ENCODE measurements around the gene LIN37. TPM values are rescaled to one million over a fixed set of nuclear protein-coding genes. Genes with fewer than 3 reads are reported as not detected.

Gene LIN37
- total and polyA plus RNA-seq, 2 experiments from 2014 or later: 4.3 to 6.8 TPM

DNA sequence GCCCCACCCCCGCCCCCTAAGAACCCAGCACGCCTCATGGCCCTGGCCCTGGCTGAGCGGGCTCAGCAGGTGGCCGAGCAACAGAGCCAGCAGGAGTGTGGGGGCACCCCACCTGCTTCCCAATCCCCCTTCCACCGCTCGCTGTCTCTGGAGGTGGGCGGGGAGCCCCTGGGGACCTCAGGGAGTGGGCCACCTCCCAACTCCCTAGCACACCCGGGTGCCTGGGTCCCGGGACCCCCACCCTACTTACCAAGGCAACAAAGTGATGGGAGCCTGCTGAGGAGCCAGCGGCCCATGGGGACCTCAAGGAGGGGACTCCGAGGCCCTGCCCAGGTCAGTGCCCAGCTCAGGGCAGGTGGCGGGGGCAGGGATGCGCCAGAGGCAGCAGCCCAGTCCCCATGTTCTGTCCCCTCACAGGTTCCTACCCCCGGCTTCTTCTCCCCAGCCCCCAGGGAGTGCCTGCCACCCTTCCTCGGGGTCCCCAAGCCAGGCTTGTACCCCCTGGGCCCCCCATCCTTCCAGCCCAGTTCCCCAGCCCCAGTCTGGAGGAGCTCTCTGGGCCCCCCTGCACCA, 38.9 kb downstream of the LIN37 start:
- H3K27ac ChIP-seq (ENCODE audit: low read depth): no peak overlapping the region
- H2AFZ ChIP-seq: no peak overlapping the region
- H4K20me1 ChIP-seq (replicated peaks; ENCODE audit: insufficient read depth): no peaks in the 10 kb centered on the region
- no peaks in the 10 kb centered on the region for H3K9me2 ChIP-seq (ENCODE audit: insufficient read depth)
- peaks cover 5% of the 10 kb centered on the region; the same call in 1 of the 2 replicates for H3K4me1 ChIP-seq (ENCODE audit: insufficient read depth)
- Mint-ChIP-seq H3K27ac (no peak overlapping the region), H3K4me3 (no peak overlapping the region), H3K36me3 (ENCODE audit: low read depth) (peaks cover 6% of the 10 kb centered on the region; the same call in 1 of the 3 replicates), H3K27me3 (ENCODE audit: insufficient read depth, low read depth, poor library complexity) (peaks cover 25% of the 10 kb centered on the region), H3K9me3 (no peaks in the 10 kb centered on the region), H3K4me1 (peaks cover 26% of the 10 kb centered on the region)
- no peak for DNase-seq (ENCODE audit: low spot score)
- TF ChIP-seq ETS1 (IDR thresholded peaks at IDR 0.05) (no peak), NANOG (IDR thresholded peaks at IDR 0.05; ENCODE audit: borderline replicate concordance) (no peak), JUNB (IDR thresholded peaks at IDR 0.05; ENCODE audit: unreplicated experiment) (no peak), ZNF331 (CRISPR knock-in tag; IDR thresholded peaks at IDR 0.05; ENCODE audit: low read depth) (no peak), ZNF114 (CRISPR knock-in tag; IDR thresholded peaks at IDR 0.05) (no peak), STAT1 (IDR thresholded peaks at IDR 0.05; ENCODE audit: unreplicated experiment) (no peak), EZH2phosphoT487 (IDR thresholded peaks at IDR 0.05; ENCODE audit: unreplicated experiment) (no peak)
- TF ChIP-seq, protein P1, sequence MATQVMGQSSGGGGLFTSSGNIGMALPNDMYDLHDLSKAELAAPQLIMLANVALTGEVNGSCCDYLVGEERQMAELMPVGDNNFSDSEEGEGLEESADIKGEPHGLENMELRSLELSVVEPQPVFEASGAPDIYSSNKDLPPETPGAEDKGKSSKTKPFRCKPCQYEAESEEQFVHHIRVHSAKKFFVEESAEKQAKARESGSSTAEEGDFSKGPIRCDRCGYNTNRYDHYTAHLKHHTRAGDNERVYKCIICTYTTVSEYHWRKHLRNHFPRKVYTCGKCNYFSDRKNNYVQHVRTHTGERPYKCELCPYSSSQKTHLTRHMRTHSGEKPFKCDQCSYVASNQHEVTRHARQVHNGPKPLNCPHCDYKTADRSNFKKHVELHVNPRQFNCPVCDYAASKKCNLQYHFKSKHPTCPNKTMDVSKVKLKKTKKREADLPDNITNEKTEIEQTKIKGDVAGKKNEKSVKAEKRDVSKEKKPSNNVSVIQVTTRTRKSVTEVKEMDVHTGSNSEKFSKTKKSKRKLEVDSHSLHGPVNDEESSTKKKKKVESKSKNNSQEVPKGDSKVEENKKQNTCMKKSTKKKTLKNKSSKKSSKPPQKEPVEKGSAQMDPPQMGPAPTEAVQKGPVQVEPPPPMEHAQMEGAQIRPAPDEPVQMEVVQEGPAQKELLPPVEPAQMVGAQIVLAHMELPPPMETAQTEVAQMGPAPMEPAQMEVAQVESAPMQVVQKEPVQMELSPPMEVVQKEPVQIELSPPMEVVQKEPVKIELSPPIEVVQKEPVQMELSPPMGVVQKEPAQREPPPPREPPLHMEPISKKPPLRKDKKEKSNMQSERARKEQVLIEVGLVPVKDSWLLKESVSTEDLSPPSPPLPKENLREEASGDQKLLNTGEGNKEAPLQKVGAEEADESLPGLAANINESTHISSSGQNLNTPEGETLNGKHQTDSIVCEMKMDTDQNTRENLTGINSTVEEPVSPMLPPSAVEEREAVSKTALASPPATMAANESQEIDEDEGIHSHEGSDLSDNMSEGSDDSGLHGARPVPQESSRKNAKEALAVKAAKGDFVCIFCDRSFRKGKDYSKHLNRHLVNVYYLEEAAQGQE (IDR thresholded peaks at IDR 0.05; ENCODE audit: unreplicated experiment): no peak
- TF ChIP-seq, protein P2, sequence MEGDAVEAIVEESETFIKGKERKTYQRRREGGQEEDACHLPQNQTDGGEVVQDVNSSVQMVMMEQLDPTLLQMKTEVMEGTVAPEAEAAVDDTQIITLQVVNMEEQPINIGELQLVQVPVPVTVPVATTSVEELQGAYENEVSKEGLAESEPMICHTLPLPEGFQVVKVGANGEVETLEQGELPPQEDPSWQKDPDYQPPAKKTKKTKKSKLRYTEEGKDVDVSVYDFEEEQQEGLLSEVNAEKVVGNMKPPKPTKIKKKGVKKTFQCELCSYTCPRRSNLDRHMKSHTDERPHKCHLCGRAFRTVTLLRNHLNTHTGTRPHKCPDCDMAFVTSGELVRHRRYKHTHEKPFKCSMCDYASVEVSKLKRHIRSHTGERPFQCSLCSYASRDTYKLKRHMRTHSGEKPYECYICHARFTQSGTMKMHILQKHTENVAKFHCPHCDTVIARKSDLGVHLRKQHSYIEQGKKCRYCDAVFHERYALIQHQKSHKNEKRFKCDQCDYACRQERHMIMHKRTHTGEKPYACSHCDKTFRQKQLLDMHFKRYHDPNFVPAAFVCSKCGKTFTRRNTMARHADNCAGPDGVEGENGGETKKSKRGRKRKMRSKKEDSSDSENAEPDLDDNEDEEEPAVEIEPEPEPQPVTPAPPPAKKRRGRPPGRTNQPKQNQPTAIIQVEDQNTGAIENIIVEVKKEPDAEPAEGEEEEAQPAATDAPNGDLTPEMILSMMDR (conservative IDR thresholded peaks at IDR 0.05; ENCODE audit: low read depth in 2 of 2): no peak
- ATAC-seq: no peak
- no peak overlapping the region for H3K4me2 ChIP-seq
- H3K4me3 ChIP-seq: no peak overlapping the region
- no peaks in the 10 kb centered on the region for H3K27me3 ChIP-seq (ENCODE audit: insufficient read depth)
- no peaks in the 10 kb centered on the region for H3K36me3 ChIP-seq (ENCODE audit: insufficient read depth)
- no peaks in the 10 kb centered on the region for H3K79me2 ChIP-seq (replicated peaks; ENCODE audit: insufficient read depth)
- H3F3A ChIP-seq (replicated peaks; ENCODE audit: low read depth): 0 out of 2 replicates have a peak, but pooled peaks cover 4% of the 10 kb centered on the region

All from GM23338 (cell line).